Measurements from ENCODE around the gene STK35. TPM values are rescaled to one million over a fixed set of nuclear protein-coding genes. Genes with fewer than 3 reads are reported as not detected.

STK35 gene
- total and polyA plus RNA-seq, 2 donors (not counting 3 experiments of a cell fraction or from before 2014, with no cell fraction given): 10.2 to 17.5 TPM

GRCh38 chr20:2146080-2146867 is 44.6 kb downstream of the STK35 start:
- dilution Hi-C loops (cut with MboI; ENCODE audit: extremely low pct_ligation_motif_present, low sequenced_read_pairs) (no loop called here), intact Hi-C loops (cut with micrococcal nuclease) (no loop called here)

More at GRCh38 chr20:2146080-2146867, 44.6 kb downstream of the STK35 start:
- Histone ChIP-seq H3K9ac (replicated peaks; ENCODE audit: extremely low read depth, insufficient read depth, low read length) (no peak overlapping the region), H3K9me3 (replicated peaks; ENCODE audit: control insufficient read depth, insufficient read depth, low read length) (no peaks in the 10 kb centered on the region), H4K20me1 (replicated peaks; ENCODE audit: control insufficient read depth, extremely low read depth, insufficient read depth, low read length) (no peaks in the 10 kb centered on the region), H3K27me3 (ENCODE audit: control insufficient read depth in 2 of 2, insufficient read depth in 2 of 2, low read length in 2 of 2) (no peaks in the 10 kb centered on the region), H3K79me2 (ENCODE audit: control insufficient read depth, insufficient read depth, low read length) (no peaks in the 10 kb centered on the region), H3K4me3 (replicated peaks in 1 of 3; ENCODE audit: insufficient read depth in 1 of 3, low read depth in 1 of 3, low read length in 3 of 3) (no peak overlapping the region), H3K36me3 (ENCODE audit: control insufficient read depth in 2 of 2, extremely low read depth in 1 of 2, insufficient read depth in 2 of 2, low read length in 2 of 2) (peaks cover 4 to 11% of the 10 kb centered on the region in 2 experiments), H3K4me1 (ENCODE audit: control insufficient read depth, extremely low read depth, insufficient read depth, low read length) (no peaks in the 10 kb centered on the region), H2AFZ (ENCODE audit: low read depth, low read length) (no peak overlapping the region), H3K4me2 (ENCODE audit: insufficient read depth, low read length) (no peak overlapping the region), H3K27ac (ENCODE audit: insufficient read depth, low read depth, low read length) (no peak overlapping the region), H3K9me1 (replicated peaks; ENCODE audit: control insufficient read depth, extremely low read depth, insufficient read depth, low read length) (no peaks in the 10 kb centered on the region)
- no TSS peak for BruUV-seq (replicated peaks)
- ChIA-PET POLR2A (no interaction called here), CTCF (no interaction called here)
- TF ChIP-seq GATA2 (IDR thresholded peaks at IDR 0.05; ENCODE audit: insufficient read depth, insufficient read length, low read depth, low read length) (no peak), POLR2AphosphoS5 (IDR thresholded peaks at IDR 0.05; ENCODE audit: insufficient read depth, low read depth, low read length) (no peak), MAX (IDR thresholded peaks at IDR 0.05; ENCODE audit: insufficient read depth, insufficient read length) (no peak), EZH2 (IDR thresholded peaks at IDR 0.05; ENCODE audit: borderline replicate concordance, low read depth, low read length, severe bottlenecking) (no peak), POLR2A (IDR thresholded peaks at IDR 0.05; ENCODE audit: low read depth, low read length) (no peak), MYC (IDR thresholded peaks at IDR 0.05; ENCODE audit: low read depth, low read length) (no peak), JUN (IDR thresholded peaks at IDR 0.05; ENCODE audit: borderline replicate concordance, insufficient read depth, insufficient read length, low read depth) (no peak), FOS (IDR thresholded peaks at IDR 0.05; ENCODE audit: borderline replicate concordance, insufficient read depth, low read length) (no peak)
- TF ChIP-seq, protein P1, sequence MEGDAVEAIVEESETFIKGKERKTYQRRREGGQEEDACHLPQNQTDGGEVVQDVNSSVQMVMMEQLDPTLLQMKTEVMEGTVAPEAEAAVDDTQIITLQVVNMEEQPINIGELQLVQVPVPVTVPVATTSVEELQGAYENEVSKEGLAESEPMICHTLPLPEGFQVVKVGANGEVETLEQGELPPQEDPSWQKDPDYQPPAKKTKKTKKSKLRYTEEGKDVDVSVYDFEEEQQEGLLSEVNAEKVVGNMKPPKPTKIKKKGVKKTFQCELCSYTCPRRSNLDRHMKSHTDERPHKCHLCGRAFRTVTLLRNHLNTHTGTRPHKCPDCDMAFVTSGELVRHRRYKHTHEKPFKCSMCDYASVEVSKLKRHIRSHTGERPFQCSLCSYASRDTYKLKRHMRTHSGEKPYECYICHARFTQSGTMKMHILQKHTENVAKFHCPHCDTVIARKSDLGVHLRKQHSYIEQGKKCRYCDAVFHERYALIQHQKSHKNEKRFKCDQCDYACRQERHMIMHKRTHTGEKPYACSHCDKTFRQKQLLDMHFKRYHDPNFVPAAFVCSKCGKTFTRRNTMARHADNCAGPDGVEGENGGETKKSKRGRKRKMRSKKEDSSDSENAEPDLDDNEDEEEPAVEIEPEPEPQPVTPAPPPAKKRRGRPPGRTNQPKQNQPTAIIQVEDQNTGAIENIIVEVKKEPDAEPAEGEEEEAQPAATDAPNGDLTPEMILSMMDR (IDR thresholded peaks at IDR 0.05; ENCODE audit: extremely low read depth in 1 of 2, insufficient read depth in 1 of 2, low read depth in 1 of 2, low read length in 2 of 2): no peak
- DNase-seq (ENCODE audit: low read depth, low spot score): no peak
- FAIRE-seq: no peak

Data from endothelial cell of umbilical vein (primary cell).